Testis (tissue), 2 donors: ENCODE measurements around the gene MAFB.

Experiments used
- POLR2A ChIP-seq: fragments of 450-650 bp; IDR thresholded peaks from one replicate; pipeline ENCODE4 v1.6.1; 2017; ENCODE audit warnings: antibody characterized with exemption, mild to moderate bottlenecking, moderate library complexity
- TF ChIP-seq, protein P1 (sequence below), 3 experiments: fragments of 450-650 bp in 2 of 3; fragments of 200-600 bp in 1 of 3; sonication (generic) in 1 of 3; IDR thresholded peaks; one replicate each; pipeline ENCODE4 v1.5.1; 2016 to 2019; ENCODE audit warnings: antibody characterized with exemption in 3 of 3, mild to moderate bottlenecking in 2 of 3, moderate library complexity in 1 of 3

- TF ChIP-seq, protein P1, sequence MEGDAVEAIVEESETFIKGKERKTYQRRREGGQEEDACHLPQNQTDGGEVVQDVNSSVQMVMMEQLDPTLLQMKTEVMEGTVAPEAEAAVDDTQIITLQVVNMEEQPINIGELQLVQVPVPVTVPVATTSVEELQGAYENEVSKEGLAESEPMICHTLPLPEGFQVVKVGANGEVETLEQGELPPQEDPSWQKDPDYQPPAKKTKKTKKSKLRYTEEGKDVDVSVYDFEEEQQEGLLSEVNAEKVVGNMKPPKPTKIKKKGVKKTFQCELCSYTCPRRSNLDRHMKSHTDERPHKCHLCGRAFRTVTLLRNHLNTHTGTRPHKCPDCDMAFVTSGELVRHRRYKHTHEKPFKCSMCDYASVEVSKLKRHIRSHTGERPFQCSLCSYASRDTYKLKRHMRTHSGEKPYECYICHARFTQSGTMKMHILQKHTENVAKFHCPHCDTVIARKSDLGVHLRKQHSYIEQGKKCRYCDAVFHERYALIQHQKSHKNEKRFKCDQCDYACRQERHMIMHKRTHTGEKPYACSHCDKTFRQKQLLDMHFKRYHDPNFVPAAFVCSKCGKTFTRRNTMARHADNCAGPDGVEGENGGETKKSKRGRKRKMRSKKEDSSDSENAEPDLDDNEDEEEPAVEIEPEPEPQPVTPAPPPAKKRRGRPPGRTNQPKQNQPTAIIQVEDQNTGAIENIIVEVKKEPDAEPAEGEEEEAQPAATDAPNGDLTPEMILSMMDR (IDR thresholded peaks at IDR 0.05), result no peak
- no peak for TF ChIP-seq POLR2A
Observed at GRCh38 chr20:40713508-40713907, 24.5 kb upstream of the MAFB start.
